HepG2 (cell line): Measurements from ENCODE around the gene CD300LF. TPM values are rescaled to one million over a fixed set of nuclear protein-coding genes. Genes with fewer than 3 reads are reported as not detected.

Experiments
- ATAC-seq: fragments of 200-7000 bp; cut with Tn5 transposase; 3 replicates; pipeline ENCODE4 v1.9.1; 2020; ENCODE audit warnings: mild to moderate bottlenecking, moderate library complexity
- BruUV-seq: library from RNA; stranded (reverse); fragments of 400-500 nt; replicated peaks from 2 replicates; lab custom pipeline; 2021; lab: Mats Ljungman, UMichigan
- CTCF ChIA-PET: fragments of 300-600 bp; formaldehyde crosslinking; extraction: SDS; loops from one replicate; lab custom pipeline; 2021; ENCODE audit warnings: low total read pairs, inconsistent platforms, low intra/inter-chr PET ratio; lab: Yijun Ruan, JAX
- POLR2A ChIA-PET: fragments of 350-600 bp; sonication (Branson Sonifier 250); formaldehyde crosslinking; loops from one replicate; lab custom pipeline; 2020; ENCODE audit warnings: antibody characterized with exemption, inconsistent platforms; lab: Yijun Ruan, JAX
- DNase-seq: peaks from one replicate; pipeline ENCODE4 v3.0.0-alpha.2; 2015; ENCODE audit warnings: low spot score
- FAIRE-seq: peaks from 3 replicates; lab custom pipeline; 2011; peaks lifted over from hg19 to GRCh38; lab: Jason Lieb, UNC
- H2AFZ ChIP-seq: one replicate; pipeline ENCODE4 v1.6.1; 2011; ENCODE audit warnings: low read length, inconsistent platforms
- H3K27ac ChIP-seq: fragments of 300-600 bp; 3 replicates; pipeline ENCODE4 v1.8.0; 2011; ENCODE audit warnings: mixed run types, mild to moderate bottlenecking, mixed read lengths, low read length, inconsistent platforms; ENCODE audit not compliant: insufficient read depth; ENCODE audit errors: extremely low read length
- H3K27me3 ChIP-seq, 2 experiments: fragments of 200-600 bp in 1 of 2; 2 replicates in 1 of 2; 3 replicates in 1 of 2; pipeline versions ENCODE4 v1.6.0 to v1.8.0; 2011; ENCODE audit warnings: low read length in 2 of 2, mild to moderate bottlenecking in 2 of 2, moderate library complexity in 2 of 2, inconsistent platforms in 1 of 2; ENCODE audit not compliant: insufficient read depth in 2 of 2, control insufficient read depth in 1 of 2
- H3K36me3 ChIP-seq, 2 experiments: fragments of 200-600 bp in 1 of 2; replicated peaks in 1 of 2; 2 replicates in 1 of 2; 3 replicates in 1 of 2; pipeline versions ENCODE4 v1.5.1 to v1.8.0; 2011; ENCODE audit warnings: low read length in 2 of 2, inconsistent platforms in 1 of 2; ENCODE audit not compliant: insufficient read depth in 2 of 2, control insufficient read depth in 1 of 2
- H3K4me1 ChIP-seq: 2 replicates; pipeline ENCODE4 v1.5.1; 2012; ENCODE audit warnings: low read length, inconsistent platforms; ENCODE audit not compliant: insufficient read depth
- H3K4me2 ChIP-seq: 2 replicates; pipeline ENCODE4 v1.6.0; 2011; ENCODE audit warnings: low read depth, low read length, inconsistent platforms
- H3K4me3 ChIP-seq, 3 experiments: fragments of 200-600 bp in 1 of 3; sonication (generic), shearing (Covaris generic) in 1 of 3; replicated peaks in 1 of 3; 2 replicates each; pipeline ENCODE4 v1.5.1; 2011 to 2016; ENCODE audit warnings: low read length in 3 of 3, inconsistent platforms in 2 of 3, low read depth in 2 of 3, mild to moderate bottlenecking in 2 of 3, control low read depth in 1 of 3, mixed read lengths in 1 of 3; ENCODE audit not compliant: insufficient read depth in 1 of 3
- H3K79me2 ChIP-seq: one replicate; pipeline ENCODE4 v1.6.1; 2011; ENCODE audit warnings: low read length, inconsistent platforms; ENCODE audit not compliant: insufficient read depth
- H3K9ac ChIP-seq: 2 replicates; pipeline ENCODE4 v1.6.0; 2011; ENCODE audit warnings: mild to moderate bottlenecking, low read depth, low read length, inconsistent platforms; ENCODE audit not compliant: insufficient read depth
- H3K9me3 ChIP-seq: 2 replicates; pipeline ENCODE4 v1.5.1; 2012; ENCODE audit warnings: mild to moderate bottlenecking, low read length
- H4K20me1 ChIP-seq: 2 replicates; pipeline ENCODE4 v1.6.0; 2011; ENCODE audit warnings: inconsistent platforms, mild to moderate bottlenecking, low read length, moderate library complexity; ENCODE audit not compliant: insufficient read depth
- ATF7 ChIP-seq, 2 experiments: fragments of 450-650 bp in 1 of 2; sonication (generic) in 1 of 2; formaldehyde crosslinking in 1 of 2; IDR thresholded peaks; 2 replicates each; pipeline versions ENCODE4 v1.4.0 to v1.6.1; 2016 to 2020; ENCODE audit warnings: antibody characterized with exemption in 1 of 2, mild to moderate bottlenecking in 1 of 2, missing genetic modification reagents in 1 of 2
- CREB1 ChIP-seq, 2 experiments: fragments of 450-650 bp in 1 of 2; IDR thresholded peaks; 2 replicates each; pipeline ENCODE4 v1.6.1; 2016 to 2017; ENCODE audit warnings: control low read depth in 1 of 2, mild to moderate bottlenecking in 1 of 2, missing compliant biosample characterization in 1 of 2, missing genetic modification characterization in 1 of 2
- FOXO4 ChIP-seq: sonication (generic); formaldehyde crosslinking; conservative IDR thresholded peaks from 2 replicates; pipeline ENCODE4 v1.8.1; 2023; ENCODE audit warnings: missing genetic modification reagents
- HOXA7 ChIP-seq: sonication (generic); formaldehyde crosslinking; IDR thresholded peaks from 2 replicates; pipeline ENCODE4 v1.8.1; 2022; ENCODE audit warnings: mild to moderate bottlenecking, missing genetic modification reagents, moderate library complexity
- SSRP1 ChIP-seq: IDR thresholded peaks from 2 replicates; pipeline ENCODE4 v1.6.1; 2016; ENCODE audit warnings: control low read depth
- WGBS: methylation state at CpG from one replicate; pipeline ENCODE4 v1.1.6; 2017; ENCODE audit warnings: low lambda C conversion rate; 5-methylcytosine and 5-hydroxymethylcytosine counted together
- in situ Hi-C: cut with HindIII; loops from 2 replicates; pipeline ENCODE4 v1.10.0; 2017; ENCODE audit warnings: low pct_unique_long_range_greater_than_20kb; ENCODE audit not compliant: extremely low pct_ligation_motif_present
- intact Hi-C: fragments of 100-400 bp; cut with micrococcal nuclease; formaldehyde crosslinking; loops from one replicate; pipeline ENCODE4 v1.10.0; 2022; ENCODE audit not compliant: unreplicated experiment
- polyA plus RNA-seq, 8 experiments: library from polyadenylated mRNA; depleted of rRNA in 3 of 8; stranded (reverse) in 7 of 8; unstranded in 1 of 8; fragments of >200 nt; fragmentation: Illumina TruSeq in 4 of 8; extraction: Trizol in 4 of 8; gene quantifications; 2 replicates each; pipeline versions ENCODE4 v1.2.1 to v1.2.3, GENCODE V29; 2011 to 2016; ENCODE audit warnings: low read depth in 4 of 8, missing spikeins in 1 of 8, mixed read lengths in 1 of 8; ENCODE audit not compliant: insufficient read depth in 1 of 8
- total RNA-seq, 5 experiments: library from RNA; depleted of rRNA; stranded (reverse); fragments of >200 nt; fragmentation: Illumina TruSeq; extraction: Trizol; gene quantifications; 2 replicates each; pipeline ENCODE4 v1.2.3, GENCODE V29; 2016; ENCODE audit warnings: low read depth in 1 of 5

The CD300LF gene
- total and polyA plus RNA-seq, 2 of the 13 experiments (the other 11 are each of a cell fraction or from before 2014, with no cell fraction given): not detected

- intact Hi-C loops (no loop called here), in situ Hi-C loops (no loop called here)
- ATAC-seq (no peak), DNase-seq (no peak), FAIRE-seq (no peak)
- H3K9me3 ChIP-seq: no peaks in the 10 kb centered on the region
- H3K79me2 ChIP-seq: peaks cover 2% of the 10 kb centered on the region
- ChIA-PET POLR2A (interaction anchor here (0.8 to 1.4 kb wide), 4 partner anchors 7 to 130 kb away, joined by 3 to 6 read pairs (median 4); partner anchors contain the start of gene FDXR), CTCF (interaction anchor here (0.6 to 9.0 kb wide), 4 partner anchors 29 to 86 kb away, joined by 3 to 219 read pairs (median 53); partner anchors contain the start of gene NAT9)
- BruUV-seq: no TSS peak
- 74% methylated on average over 9 of the region's 9 CpGs for WGBS
- no peak overlapping the region for H2AFZ ChIP-seq
- H3K9ac ChIP-seq: no peak overlapping the region
- H3K36me3 ChIP-seq: no peaks in the 10 kb centered on the region
- H4K20me1 ChIP-seq: no peaks in the 10 kb centered on the region
- no peak overlapping the region for H3K4me3 ChIP-seq
- peaks cover 5 to 25% of the 10 kb centered on the region in 2 experiments; a peak in 2 of 5 replicates for H3K27me3 ChIP-seq
- peaks cover 84% of the 10 kb centered on the region for H3K4me1 ChIP-seq
- TF ChIP-seq ATF7 (IDR thresholded peaks at IDR 0.05) (peak; percentile 53), ATF7 (CRISPR knock-in tag; IDR thresholded peaks at IDR 0.05) (no peak), HOXA7 (CRISPR knock-in tag) (no peak), CREB1 (IDR thresholded peaks at IDR 0.05) (peak; percentile 52; the same call in 1 of the 2 replicates), CREB1 (CRISPR knock-in tag; IDR thresholded peaks at IDR 0.05) (no peak), SSRP1 (CRISPR knock-in tag) (no peak), FOXO4 (CRISPR knock-in tag) (0 out of 2 replicates have a peak, but pooled peaks have one; percentile 35)
- no peak overlapping the region for H3K27ac ChIP-seq
- no peak overlapping the region for H3K4me2 ChIP-seq
Measured at GRCh38 chr17:74742978-74743545, 30.3 kb upstream of the CD300LF start.
